HG03103 (cell line): ENCODE results near the gene EDC3.
"Not testable (repeated sequence)": the region's sequence is repeated elsewhere in the genome, so short reads cannot be mapped to it uniquely, and the experiment has no call there.

Source experiments
- ATAC-seq: cut with Tn5 transposase; IDR thresholded peaks from one replicate; pipeline ENCODE4 v1.9.1; 2021; ENCODE audit warnings: low read depth; ENCODE audit not compliant: unreplicated experiment

EDC3 gene

DNA sequence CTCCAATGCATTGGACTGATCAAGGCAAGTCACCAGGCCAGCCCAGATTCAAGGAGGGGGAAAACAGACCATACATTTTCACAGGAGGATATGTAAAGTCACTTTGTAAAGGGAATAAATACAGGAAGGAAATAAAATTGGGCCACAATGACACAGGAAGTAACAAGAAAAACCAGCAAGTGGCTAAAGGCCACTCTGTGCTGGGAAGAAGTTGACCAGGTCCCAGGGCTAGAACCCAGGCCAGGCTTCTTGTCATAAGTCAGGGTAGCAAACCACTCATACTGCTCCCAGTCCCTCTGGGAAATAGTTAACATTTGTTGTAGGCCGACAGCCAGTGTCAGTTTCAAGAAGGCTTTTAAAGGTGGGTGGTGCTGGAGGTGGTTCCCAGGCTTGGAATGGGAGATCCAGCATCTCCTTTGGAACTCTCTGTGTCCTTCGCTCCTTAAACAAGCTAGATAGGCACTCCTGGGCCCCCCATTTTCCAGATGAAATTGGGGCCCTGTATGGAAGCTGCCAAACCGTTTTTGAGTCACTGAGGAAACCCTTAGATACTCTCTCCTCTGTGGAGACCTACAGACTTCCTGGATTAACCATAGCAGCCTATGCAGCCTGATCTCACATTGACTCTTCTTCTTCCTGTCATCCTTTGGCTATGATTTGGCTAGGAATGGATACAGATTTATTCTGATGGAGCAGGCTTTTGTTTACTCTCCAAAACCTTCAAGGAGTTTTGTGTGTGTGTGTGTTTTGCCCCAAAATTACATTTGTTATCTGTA, 14.7 kb upstream of the EDC3 start:
- ATAC-seq, result no peak

DNA sequence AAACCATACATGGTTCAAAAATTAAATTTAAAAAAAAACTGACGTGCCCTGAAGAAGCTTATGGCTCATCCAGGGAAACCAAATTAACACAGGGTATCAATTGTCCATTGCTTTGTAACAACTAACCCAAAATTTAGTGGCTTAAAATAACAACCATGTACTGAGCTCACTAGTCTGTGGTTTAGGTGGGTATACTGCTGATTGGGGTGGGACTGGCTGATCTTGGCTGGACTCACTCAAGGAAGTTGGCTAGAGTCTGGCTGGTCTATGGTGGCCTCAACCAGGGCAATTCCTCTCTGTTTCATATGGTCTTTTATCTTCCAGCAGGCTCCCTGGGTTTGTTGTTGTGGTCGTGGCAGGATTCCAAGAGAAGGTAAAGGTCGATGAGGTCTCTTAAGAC, 14.1 kb upstream of the EDC3 start:
- ATAC-seq, result no peak

DNA sequence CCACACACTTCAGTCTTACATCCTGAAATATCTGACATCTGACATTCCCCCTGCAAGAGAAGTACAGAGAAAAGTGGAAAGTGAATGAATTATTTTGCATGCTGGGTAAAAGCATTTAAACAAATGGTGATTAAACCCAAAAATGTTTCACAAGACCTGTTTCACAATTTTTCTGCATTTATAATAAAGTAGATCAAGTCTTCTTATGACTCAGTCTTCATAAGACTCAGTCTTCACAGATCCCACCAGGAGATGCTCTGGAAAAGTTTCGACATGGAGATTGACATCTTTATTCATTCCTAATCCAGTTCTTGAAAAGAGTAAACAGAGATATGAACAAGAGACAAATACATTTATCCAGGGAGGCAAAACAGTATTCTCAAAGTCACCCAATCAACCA, 13.2 kb upstream of the EDC3 start:
- no peak for ATAC-seq

DNA sequence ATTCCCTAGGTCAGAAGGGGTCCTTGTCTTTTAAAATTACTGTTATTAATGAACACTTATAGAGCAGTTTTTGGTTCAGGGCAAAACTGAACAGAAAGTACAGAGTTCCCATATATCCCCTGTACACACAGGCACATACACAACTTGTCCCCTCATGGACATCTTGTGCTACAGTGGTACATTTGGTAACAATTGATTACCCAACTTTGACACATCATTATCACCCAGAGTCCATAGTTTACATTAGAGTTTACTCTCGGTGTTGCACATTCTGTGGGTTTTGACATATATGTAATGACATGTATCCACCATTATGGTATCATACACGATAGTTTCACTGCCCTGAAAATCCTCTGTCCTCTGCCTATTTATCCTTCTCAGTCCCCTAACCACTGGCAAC, 984 bp upstream of the EDC3 start:
- ATAC-seq, result no peak

DNA sequence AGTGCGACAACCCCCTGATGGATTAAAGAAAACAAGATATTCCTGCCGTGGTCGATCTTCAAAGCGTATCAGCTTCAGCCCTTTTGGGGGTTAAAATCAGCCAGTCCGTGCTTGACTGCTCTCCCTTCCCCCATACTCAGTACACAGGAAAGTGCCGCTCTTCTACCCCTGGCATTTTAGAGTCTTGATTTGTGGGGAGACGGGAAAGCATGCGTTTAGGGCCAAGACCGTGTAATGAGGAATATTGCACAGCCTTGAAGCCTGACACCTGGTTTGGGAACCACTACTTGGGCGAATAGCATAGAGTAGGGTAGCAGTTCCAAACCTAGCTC, 540 bp upstream of the EDC3 start:
- no peak for ATAC-seq

DNA sequence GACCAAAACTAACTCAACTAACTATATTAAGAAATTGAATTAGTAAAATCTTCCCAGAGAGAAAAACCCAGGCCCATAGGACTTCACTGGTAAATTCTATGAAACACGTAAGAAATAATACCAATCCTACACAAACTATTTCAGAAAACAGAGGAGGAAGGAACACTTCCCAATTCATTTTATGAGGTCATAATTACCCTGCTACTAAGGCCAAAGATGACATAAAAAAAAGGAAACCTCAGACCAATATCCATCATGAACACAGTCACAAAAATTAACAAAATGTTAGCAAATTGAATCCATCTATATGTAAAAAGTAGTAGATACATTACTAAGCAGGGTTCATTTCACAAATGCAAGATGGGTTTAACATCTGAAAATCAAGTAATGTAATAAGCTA, 3.5 kb downstream of the EDC3 start:
- no peak for ATAC-seq

DNA sequence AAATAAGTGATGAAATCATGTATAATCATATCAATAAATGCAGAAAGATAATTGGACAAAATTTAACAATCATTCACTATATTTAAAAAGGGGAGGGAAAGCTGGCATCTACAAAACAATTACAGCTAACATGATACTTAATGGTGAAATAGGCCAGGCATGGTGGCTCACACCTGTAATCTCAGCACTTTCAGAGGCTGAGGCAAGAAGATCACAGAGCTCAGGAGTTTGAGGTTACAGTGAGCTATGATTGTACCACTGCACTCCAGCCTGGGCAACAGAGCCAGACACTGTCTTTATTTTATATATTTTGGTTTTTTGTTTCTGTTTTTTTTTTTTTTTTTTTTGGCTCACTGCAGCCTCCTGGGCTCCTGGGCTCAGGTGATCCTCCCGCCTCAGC, 12.1 kb downstream of the EDC3 start:
- no peak for ATAC-seq

DNA sequence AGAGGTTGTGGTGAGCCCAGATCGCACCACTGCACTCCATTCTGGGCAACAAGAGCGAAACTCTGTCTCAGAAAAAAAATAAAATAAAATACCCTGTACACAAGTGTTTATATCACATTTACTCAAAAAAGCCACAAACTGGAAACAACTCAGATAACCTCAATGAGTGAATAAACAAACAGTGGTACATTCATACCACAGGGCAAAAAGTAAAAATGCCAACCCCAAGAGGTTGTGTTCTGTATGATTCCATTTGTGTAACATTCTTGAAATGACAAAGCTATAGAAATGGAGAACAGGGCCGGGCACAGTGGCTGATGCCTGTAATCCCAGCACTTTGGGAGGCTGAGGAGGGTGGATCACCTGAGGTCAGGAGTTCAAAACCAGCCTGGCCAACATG, 12.9 kb downstream of the EDC3 start:
- ATAC-seq, result no peak

DNA sequence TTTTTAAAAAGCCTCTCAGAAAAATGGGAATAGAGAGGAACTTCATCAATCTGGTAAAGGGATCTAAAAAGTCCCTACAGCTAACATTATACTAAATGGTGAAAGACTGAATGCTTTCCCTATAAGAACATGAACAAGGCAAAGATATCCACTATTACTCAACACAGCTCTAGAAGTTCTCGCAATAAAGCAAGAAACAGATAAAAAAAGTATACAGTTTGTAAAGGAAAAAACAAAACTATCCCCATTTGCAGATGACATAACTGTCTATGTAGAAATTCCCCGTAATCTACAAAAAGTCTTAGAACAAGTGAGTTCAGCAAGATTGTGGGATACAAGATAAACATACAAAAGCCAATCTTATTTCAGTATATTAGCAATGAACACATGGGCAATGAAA, 15.4 kb downstream of the EDC3 start:
- no peak for ATAC-seq

DNA sequence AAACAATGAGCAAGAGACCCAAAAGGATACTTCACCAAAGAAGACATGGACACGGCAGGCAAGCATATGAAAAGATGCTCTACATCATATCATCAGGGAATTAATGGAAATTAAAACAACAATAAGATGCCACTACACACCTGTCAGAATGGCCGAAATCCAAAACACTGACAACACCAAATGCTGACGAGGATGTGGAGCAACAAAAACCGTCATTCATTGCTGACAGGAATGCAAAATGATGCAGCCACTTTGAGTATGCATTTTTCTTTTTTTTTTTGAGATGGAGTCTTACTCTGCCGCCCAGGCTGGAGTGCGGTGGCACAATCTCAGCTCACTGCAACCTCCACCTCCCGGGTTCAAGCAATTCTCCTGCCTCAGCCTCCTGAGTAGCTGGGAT, 19.0 kb downstream of the EDC3 start:
- no peak for ATAC-seq

DNA sequence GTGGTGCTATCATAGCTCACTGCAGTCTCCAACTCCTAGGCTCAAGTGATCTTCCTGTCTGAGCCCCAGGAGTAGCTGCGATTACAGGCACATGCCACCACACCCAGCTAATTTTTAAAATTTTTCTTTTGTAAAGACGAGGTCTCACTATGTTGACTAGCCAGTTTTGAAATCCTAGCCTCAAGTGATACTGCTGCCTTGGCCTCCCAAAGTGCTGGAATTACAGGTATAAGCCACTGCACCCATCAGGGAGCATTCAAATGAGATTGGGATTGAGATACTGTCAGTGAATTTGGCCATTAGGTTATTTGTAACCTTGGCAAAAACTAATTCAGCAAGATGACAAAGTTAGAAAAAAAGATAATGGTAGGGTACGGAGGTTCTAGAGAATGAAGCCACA, 21.7 kb downstream of the EDC3 start:
- ATAC-seq, result no peak

DNA sequence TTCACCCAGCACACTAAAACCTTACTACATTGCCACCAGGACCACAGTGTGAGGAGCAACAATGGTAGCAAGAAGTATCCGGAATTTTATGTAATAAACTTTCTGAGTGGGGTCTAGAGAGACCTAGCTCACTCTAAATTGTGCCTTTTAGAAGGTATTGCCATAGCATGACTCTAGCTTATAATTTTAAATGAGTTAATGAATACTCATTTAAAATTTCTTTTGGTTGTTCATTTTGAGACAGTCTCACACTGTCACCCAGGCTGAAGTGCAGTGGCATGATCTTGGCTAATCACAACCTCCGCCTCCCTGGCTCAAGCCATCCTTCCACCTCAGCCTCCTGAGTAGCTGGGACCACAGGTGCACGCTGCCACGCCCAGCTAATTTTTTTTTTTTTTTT, 26.2 kb downstream of the EDC3 start:
- ATAC-seq, result no peak

DNA sequence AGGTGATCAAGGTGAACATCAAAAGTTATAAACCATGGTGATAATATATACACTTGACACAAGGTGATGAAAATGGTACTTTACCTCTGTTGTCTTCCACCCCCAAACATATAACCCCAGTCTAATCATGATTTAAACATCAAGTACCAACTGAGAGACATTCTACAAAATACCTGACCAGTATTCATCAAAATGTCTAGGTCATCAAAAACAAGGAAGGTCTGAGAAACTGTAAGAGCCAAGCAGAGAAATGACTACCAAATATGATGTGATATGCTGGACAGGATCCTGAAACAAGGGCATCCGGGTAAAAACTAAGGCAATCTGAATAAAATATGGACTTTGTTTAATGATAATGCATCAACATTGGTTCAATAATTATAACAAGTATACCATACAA, 27.8 kb downstream of the EDC3 start:
- ATAC-seq, result no peak

DNA sequence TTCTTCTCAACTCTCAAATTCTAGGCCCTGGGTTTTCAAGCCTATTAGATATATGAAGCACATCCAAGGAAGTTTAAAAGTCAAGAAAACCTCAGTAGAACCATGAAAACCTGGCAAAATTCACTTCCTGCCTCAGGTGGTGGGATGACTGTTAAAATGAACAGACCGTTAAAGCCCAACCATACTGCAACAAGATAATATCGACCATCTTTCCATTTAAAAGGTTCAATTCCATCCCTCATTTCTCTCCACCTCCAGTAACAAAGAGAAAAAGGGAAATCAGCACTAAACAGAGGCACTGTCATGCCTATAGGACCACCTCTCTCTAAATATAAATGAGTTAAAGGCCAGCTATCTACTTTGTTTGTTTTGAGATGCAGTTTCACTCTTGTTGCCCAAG, 31.2 kb downstream of the EDC3 start:
- no peak for ATAC-seq

DNA sequence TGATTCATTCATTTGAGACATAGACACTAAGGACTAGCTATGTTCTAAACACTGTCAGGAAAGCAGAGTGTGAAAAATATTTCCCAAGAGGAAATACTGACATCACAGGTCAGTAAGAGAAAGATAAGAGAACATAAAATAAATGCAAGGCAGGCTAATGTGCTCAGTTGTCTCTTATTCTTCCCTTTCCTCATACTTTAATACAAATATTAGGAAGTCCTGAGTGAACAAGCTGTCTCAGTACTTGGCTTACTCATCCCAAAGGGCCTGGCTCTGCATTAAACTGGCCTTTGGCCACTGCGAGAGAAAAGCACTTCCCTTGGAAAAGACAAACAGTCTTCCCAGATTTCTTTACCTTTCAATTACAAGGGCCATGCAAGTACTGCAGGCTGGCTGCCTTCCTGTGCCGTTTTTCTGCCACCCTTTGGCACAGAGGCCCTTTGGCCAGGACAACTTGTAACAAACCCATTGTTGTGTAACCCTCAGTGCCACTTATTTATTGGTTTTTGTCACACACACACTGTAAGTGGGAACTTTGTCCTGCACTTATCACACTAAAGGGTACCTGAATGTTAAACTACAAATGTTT, 31.7 kb downstream of the EDC3 start:
- ATAC-seq, result no peak

DNA sequence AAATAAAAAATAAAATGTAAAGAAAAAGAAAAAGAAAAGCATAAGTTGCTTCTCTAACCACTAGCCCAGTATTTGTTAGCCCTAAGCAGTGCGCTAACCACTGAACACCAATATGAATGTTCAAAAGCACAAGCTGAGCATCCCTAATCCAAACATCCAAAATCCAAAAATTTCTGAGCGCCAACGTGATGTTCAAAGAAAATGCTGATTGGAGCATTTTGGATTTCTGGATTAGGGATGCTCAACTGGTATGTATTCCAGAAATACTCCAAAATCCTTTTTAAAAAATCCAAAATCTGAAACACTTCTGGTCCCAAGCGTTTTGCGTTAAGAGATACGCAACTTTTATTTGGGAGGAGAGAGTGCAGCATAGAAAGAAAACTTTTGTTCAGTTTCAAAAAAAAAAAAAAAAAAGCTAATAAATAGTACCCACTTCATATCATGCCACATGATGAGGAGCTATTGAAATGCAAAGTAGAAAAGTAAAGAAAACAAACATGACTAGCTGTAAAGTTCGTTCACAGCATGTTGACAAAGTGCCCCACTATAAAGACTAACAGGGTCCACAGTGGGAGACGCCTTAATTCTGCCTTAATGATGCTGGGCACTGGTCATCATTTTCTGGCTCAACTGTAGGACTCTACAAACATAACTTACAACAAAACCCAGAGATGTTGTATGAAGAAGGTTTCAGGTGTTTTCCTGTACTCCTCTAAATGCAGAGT, 32.4 kb downstream of the EDC3 start:
- no peak for ATAC-seq

DNA sequence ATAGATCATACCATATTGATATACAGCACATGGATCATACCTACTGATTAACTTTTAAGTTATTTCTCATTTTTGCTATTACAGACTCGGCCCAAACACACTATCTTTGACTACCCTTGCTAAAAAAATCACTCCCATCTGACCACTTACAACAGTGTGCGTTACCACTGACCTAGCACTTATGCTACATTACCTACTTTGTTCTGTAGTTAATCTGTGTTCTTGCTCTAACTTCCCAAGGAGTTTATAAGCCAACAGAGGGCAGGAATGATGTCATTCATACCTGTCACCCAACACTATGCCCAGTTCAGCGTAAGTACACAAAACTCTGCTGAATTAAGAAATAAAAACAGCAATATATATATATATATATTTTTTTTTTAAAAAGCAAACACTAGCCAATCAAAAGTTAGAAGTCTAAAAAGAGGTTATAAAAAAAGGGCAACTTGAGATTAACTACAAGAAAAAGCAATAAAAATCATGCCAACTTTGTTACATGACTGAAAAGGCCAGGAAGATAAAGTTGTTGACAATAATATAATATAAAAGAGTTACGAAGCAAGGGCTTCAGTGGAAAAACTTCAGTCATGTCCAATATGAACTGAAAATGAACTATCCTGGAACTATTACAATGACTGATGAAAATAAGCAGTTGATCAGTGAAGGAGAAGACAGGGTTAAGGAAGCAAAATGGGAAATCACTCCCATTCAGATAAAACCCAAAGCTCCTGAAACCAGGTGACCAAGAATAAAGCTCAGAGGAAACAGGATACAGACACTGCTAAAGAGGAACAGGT, 33.6 kb downstream of the EDC3 start:
- ATAC-seq, result no peak

DNA sequence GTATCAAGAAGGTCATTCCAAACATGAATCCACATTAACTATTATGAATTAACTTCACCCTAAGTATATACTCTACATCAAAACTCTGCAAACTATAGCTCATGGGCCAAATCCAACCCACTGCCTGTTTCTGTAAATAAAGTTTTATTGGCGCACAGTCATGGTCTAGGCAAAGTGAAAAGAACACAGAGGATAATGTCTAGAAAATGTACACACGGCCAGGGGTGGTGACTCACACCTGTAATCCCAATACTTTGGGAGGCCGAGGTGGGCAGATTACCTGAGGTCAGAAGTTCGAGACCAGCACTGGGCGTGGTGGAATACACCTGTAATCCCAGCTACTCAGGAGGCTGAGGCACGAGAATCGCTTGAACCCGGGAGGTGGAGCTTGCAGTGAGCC, 34.5 kb downstream of the EDC3 start:
- not testable (repeated sequence) for ATAC-seq

DNA sequence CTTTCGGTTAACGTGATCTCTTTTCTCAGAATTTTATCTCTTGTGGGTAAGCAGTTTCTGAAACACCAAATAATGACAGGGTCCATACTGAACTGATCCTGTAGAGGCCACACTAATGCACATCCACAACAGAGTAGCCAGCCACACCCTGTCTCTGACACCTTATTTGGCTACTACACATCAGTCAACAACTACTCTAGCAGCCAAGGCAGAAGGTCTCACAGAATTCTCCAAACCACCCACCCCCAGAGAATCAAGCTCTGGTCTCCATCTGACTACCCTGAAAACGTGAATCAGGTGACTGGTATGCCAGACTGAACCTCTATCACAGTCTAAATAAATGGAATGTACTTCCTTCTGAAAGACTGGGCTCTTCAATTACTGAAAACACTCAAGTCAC, 38.0 kb downstream of the EDC3 start:
- no peak for ATAC-seq

DNA sequence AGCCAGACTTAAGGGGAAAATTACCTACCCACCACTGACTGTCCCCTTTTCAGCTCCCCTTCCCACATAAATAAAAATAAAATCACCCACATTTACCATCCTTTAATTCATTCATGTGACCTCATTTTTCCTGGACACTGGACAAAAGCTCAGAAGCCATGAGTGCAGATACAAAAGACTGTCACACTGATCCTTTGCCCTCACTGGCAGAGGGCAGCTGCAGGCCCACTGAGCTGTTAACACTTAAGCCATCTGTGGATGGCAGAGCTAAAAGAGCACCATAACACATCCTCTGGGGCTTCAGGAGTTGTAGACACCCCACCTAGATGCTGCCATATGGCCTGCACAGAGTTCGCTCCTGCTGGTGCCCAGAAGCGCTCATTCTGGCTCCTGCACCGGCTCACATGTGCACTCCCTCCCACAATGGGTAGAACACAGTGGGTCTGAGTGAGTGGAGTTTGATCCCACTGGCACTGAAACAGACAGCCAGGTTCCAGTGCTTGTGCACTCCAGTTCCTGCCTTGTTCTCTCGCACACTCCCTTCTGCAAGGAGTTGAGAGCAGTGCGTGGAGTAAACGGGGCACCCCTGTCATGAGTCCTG, 38.8 kb downstream of the EDC3 start:
- ATAC-seq, result no peak

DNA sequence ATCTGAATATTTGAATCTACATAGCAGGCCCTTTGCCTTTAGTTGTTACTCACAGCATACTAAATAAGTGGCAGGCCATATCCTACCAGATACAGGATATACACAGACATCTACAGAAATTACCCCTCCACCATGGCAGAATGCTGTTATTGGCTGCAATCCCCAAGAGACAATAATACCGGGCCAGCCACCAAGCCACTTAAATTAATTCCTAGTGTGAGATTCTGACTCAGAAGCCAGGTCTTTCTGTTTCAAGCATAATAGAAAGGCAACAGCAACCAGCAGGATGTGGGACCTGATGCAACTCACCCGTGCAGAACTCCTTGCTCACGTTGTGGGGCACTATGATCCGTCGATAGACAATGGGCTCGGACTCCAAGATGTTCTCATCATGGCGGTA, 40.4 kb downstream of the EDC3 start:
- ATAC-seq, result no peak
